Neural cell (in vitro differentiated cells): ENCODE data around the gene CRX. TPM values are rescaled to one million over a fixed set of nuclear protein-coding genes. Genes with fewer than 3 reads are reported as not detected.

ENCODE experiments used
- H2AFZ ChIP-seq: fragments of 200-600, 300-800 bp; sonication (generic), shearing (Covaris generic); 2 replicates; pipeline ENCODE4 v1.6.0; 2014; ENCODE audit warnings: low read depth, mild to moderate bottlenecking, antibody characterized with exemption, low read length, moderate library complexity
- H3F3A ChIP-seq: fragments of 200-600 bp; shearing (Covaris generic); 2 replicates; pipeline ENCODE4 v1.6.1; 2016; ENCODE audit warnings: mild to moderate bottlenecking, moderate library complexity, mixed read lengths, antibody characterized with exemption, low read length; ENCODE audit not compliant: insufficient read depth, poor library complexity, severe bottlenecking
- H3K27ac ChIP-seq: fragments of 200-600, 300-800 bp; sonication (generic), shearing (Covaris generic); 2 replicates; pipeline ENCODE4 v1.5.1; 2014; ENCODE audit warnings: mild to moderate bottlenecking, low read length, moderate library complexity
- H3K27me3 ChIP-seq: fragments of 300-800, 200-600 bp; sonication (generic), shearing (Covaris generic); 2 replicates; pipeline ENCODE4 v1.6.0; 2014; ENCODE audit warnings: mild to moderate bottlenecking, low read depth, low read length, moderate library complexity; ENCODE audit not compliant: insufficient read depth
- H3K36me3 ChIP-seq: fragments of 300-800, 200-600 bp; sonication (generic), shearing (Covaris generic); 2 replicates; pipeline ENCODE4 v1.5.1; 2014; ENCODE audit warnings: mild to moderate bottlenecking, antibody characterized with exemption, low read length, moderate library complexity; ENCODE audit not compliant: insufficient read depth
- H3K4me2 ChIP-seq: fragments of 300-800, 200-600 bp; sonication (generic), shearing (Covaris generic); 2 replicates; pipeline ENCODE4 v1.6.0; 2014; ENCODE audit warnings: mild to moderate bottlenecking, low read length
- H3K4me3 ChIP-seq: fragments of 300-800, 200-600 bp; sonication (generic), shearing (Covaris generic); 2 replicates; pipeline ENCODE4 v1.5.1; 2014; ENCODE audit warnings: mild to moderate bottlenecking, low read length, moderate library complexity
- H3K79me2 ChIP-seq: fragments of 200-600 bp; shearing (Covaris generic); replicated peaks from 2 replicates; pipeline ENCODE4 v1.6.0; 2014; ENCODE audit warnings: mild to moderate bottlenecking, low read length, moderate library complexity; ENCODE audit not compliant: insufficient read depth
- H3K9ac ChIP-seq: fragments of 300-800, 200-600 bp; sonication (generic), shearing (Covaris generic); 2 replicates; pipeline ENCODE4 v1.6.1; 2016; ENCODE audit warnings: mild to moderate bottlenecking, low read length, mixed read lengths
- H3K9me2 ChIP-seq: fragments of 200-600 bp; shearing (Covaris generic); 2 replicates; pipeline ENCODE4 v1.6.1; 2016; ENCODE audit warnings: mild to moderate bottlenecking, low read length, mixed read lengths; ENCODE audit not compliant: insufficient read depth
- H3K9me3 ChIP-seq: fragments of 200-600, 300-800 bp; sonication (generic), shearing (Covaris generic); 2 replicates; pipeline ENCODE4 v1.6.1; 2016; ENCODE audit warnings: mild to moderate bottlenecking, mixed run types, low read length, moderate library complexity, mixed read lengths
- H4K20me1 ChIP-seq: fragments of 200-600 bp; shearing (Covaris generic); 2 replicates; pipeline ENCODE4 v1.6.1; 2016; ENCODE audit warnings: mild to moderate bottlenecking, mixed run types; ENCODE audit not compliant: insufficient read depth
- CTCF ChIP-seq: fragments of 450-650 bp; IDR thresholded peaks from 2 replicates; pipeline ENCODE4 v1.5.1; 2014; ENCODE audit warnings: antibody characterized with exemption, mild to moderate bottlenecking, moderate library complexity; ENCODE audit not compliant: poor library complexity, severe bottlenecking
- EP300 ChIP-seq: fragments of 450-650 bp; conservative IDR thresholded peaks from 2 replicates; pipeline ENCODE4 v1.6.1; 2014; ENCODE audit warnings: antibody characterized with exemption, mild to moderate bottlenecking, moderate library complexity; ENCODE audit not compliant: poor library complexity, severe bottlenecking
- EZH2 ChIP-seq: fragments of 200-600, 300-800 bp; shearing (Covaris generic), sonication (generic); IDR thresholded peaks from 2 replicates; pipeline ENCODE4 v1.6.1; 2014; ENCODE audit warnings: antibody characterized with exemption, low read length, borderline replicate concordance, mild to moderate bottlenecking; ENCODE audit not compliant: insufficient read depth, poor library complexity, severe bottlenecking
- MXI1 ChIP-seq: fragments of 450-650 bp; conservative IDR thresholded peaks from 2 replicates; pipeline ENCODE4 v1.6.1; 2014; ENCODE audit warnings: antibody characterized with exemption, mild to moderate bottlenecking; ENCODE audit not compliant: poor library complexity, severe bottlenecking
- POLR2AphosphoS5 ChIP-seq: IDR thresholded peaks from 2 replicates; pipeline ENCODE4 v1.6.1; 2012
- RAD21 ChIP-seq: fragments of 450-650 bp; conservative IDR thresholded peaks from 2 replicates; pipeline ENCODE4 v1.6.1; 2014; ENCODE audit warnings: antibody characterized with exemption, mild to moderate bottlenecking, moderate library complexity
- REST ChIP-seq: IDR thresholded peaks from 2 replicates; pipeline ENCODE4 v1.6.1; 2012; ENCODE audit warnings: borderline replicate concordance
- SMC3 ChIP-seq: fragments of 450-650 bp; conservative IDR thresholded peaks from 2 replicates; pipeline ENCODE4 v1.6.1; 2014; ENCODE audit warnings: antibody characterized with exemption, mild to moderate bottlenecking, moderate library complexity; ENCODE audit not compliant: poor library complexity
- TAF1 ChIP-seq: IDR thresholded peaks from 2 replicates; pipeline ENCODE4 v1.6.1; 2012; ENCODE audit warnings: low read depth
- polyA plus RNA-seq: library from polyadenylated mRNA; depleted of rRNA; stranded (reverse); fragments of >200 nt; gene quantifications from 2 replicates; pipeline ENCODE4 v1.2.3, GENCODE V29; 2014

The CRX gene
- polyA plus RNA-seq, 1 donor from 2014 or later, result not detected

- H3K27me3 ChIP-seq, result no peaks in the 10 kb centered on the region
- no peaks in the 10 kb centered on the region for H3K9me3 ChIP-seq
- H3K4me2 ChIP-seq, result no peak overlapping the region
- no peaks in the 10 kb centered on the region for H3F3A ChIP-seq
- no peaks in the 10 kb centered on the region for H3K9me2 ChIP-seq
- H3K4me3 ChIP-seq, result no peak overlapping the region
- H3K27ac ChIP-seq, result peak overlapping the region; percentile 8
- H4K20me1 ChIP-seq, result no peaks in the 10 kb centered on the region
- no peaks in the 10 kb centered on the region for H3K36me3 ChIP-seq
- peak overlapping the region; percentile 16 for H3K9ac ChIP-seq
- peak overlapping the region; percentile 40 for H2AFZ ChIP-seq
- TF ChIP-seq CTCF (no peak), RAD21 (no peak), EP300 (no peak), MXI1 (no peak), REST (no peak), TAF1 (no peak), EZH2 (no peak), SMC3 (no peak), POLR2AphosphoS5 (no peak)
- no peaks in the 10 kb centered on the region for H3K79me2 ChIP-seq
These were observed 1.9 kb upstream of the CRX start for GRCh38 chr19:47819858-47820257.

- Histone ChIP-seq H3K4me3 (no peak overlapping the region), H3K27me3 (no peaks in the 10 kb centered on the region), H3K4me2 (no peak overlapping the region), H3K27ac (peak overlapping the region; percentile 8), H3K9ac (peak overlapping the region; percentile 16), H4K20me1 (no peaks in the 10 kb centered on the region), H3K79me2 (no peaks in the 10 kb centered on the region), H3K9me3 (no peaks in the 10 kb centered on the region), H2AFZ (peak overlapping the region; percentile 40), H3K36me3 (no peaks in the 10 kb centered on the region), H3K9me2 (no peaks in the 10 kb centered on the region), H3F3A (no peaks in the 10 kb centered on the region)
- TF ChIP-seq REST (no peak), POLR2AphosphoS5 (no peak), SMC3 (no peak), MXI1 (no peak), TAF1 (no peak), RAD21 (no peak), EP300 (no peak), CTCF (no peak), EZH2 (no peak)
These were observed 1.3 kb upstream of the CRX start for GRCh38 chr19:47820410-47820809.
